OCI-LY3 (cell line): Measurements from ENCODE around the gene PCDHA7.
"Not testable (repeated sequence)": the region's sequence is repeated elsewhere in the genome, so short reads cannot be mapped to it uniquely, and the experiment has no call there.

Experiments used
- H2AFZ ChIP-seq: fragments of 200-600, 300-600 bp; shearing (Covaris generic); 2 replicates; pipeline ENCODE4 v1.6.0; 2014; ENCODE audit warnings: antibody characterized with exemption, low read depth, low read length
- H3K27ac ChIP-seq: fragments of 200-600, 300-600 bp; sonication (generic); 2 replicates; pipeline ENCODE4 v1.5.1; 2014; ENCODE audit warnings: mild to moderate bottlenecking, low read length, moderate library complexity, mixed read lengths
- H3K27me3 ChIP-seq: fragments of 200-600, 300-600 bp; sonication (generic); 2 replicates; pipeline ENCODE4 v1.6.1; 2014; ENCODE audit warnings: low read depth, low read length, mixed read lengths
- H3K36me3 ChIP-seq: fragments of 200-600, 300-600 bp; sonication (generic); replicated peaks from 2 replicates; pipeline ENCODE3; 2014; ENCODE audit warnings: low read depth, low read length, mixed read lengths
- H3K4me1 ChIP-seq: fragments of 300-600, 200-600 bp; sonication (generic); 2 replicates; pipeline ENCODE4 v1.6.1; 2014; ENCODE audit warnings: low read length, mixed read lengths
- H3K4me2 ChIP-seq: fragments of 200-600, 300-600 bp; sonication (generic); 2 replicates; pipeline ENCODE4 v1.6.1; 2014; ENCODE audit warnings: low read length, mixed read lengths
- H3K4me3 ChIP-seq: fragments of 300-600, 200-600 bp; sonication (generic); 2 replicates; pipeline ENCODE4 v1.5.1; 2014; ENCODE audit warnings: antibody characterized with exemption, mild to moderate bottlenecking, low read length, moderate library complexity
- H3K79me2 ChIP-seq: fragments of 300-600, 200-600 bp; shearing (Covaris generic); 2 replicates; pipeline ENCODE4 v1.6.1; 2014; ENCODE audit warnings: mild to moderate bottlenecking, low read length, mixed read lengths
- H3K9ac ChIP-seq: fragments of 300-600, 200-600 bp; shearing (Covaris generic); 2 replicates; pipeline ENCODE4 v1.6.0; 2014; ENCODE audit warnings: mild to moderate bottlenecking, low read length, moderate library complexity
- H3K9me3 ChIP-seq: fragments of 200-600, 300-600 bp; shearing (Covaris generic); 2 replicates; pipeline ENCODE4 v1.6.1; 2014; ENCODE audit warnings: low read length, mixed read lengths; ENCODE audit not compliant: insufficient read depth
- H4K20me1 ChIP-seq: fragments of 200-600, 300-600 bp; sonication (generic); 2 replicates; pipeline ENCODE4 v1.6.1; 2016; ENCODE audit warnings: low read length, mixed read lengths; ENCODE audit not compliant: insufficient read depth
- CTCF ChIP-seq: fragments of 200-600, 300-600 bp; sonication (generic); IDR thresholded peaks from 2 replicates; pipeline ENCODE4 v1.5.1; 2014; ENCODE audit warnings: antibody characterized with exemption, low read length, low read depth
- EZH2phosphoT487 ChIP-seq: fragments of 200-600 bp; shearing (Covaris generic); IDR thresholded peaks from 2 replicates; pipeline ENCODE4 v1.6.1; 2018; ENCODE audit warnings: antibody characterized with exemption, mixed run types, low read depth

The PCDHA7 gene

GRCh38 chr5:140835622-140836510 lies 1.8 kb downstream of the PCDHA7 start:
- no peak overlapping the region for H3K9ac ChIP-seq
- H3K9me3 ChIP-seq = no peaks in the 10 kb centered on the region
- H3K4me3 ChIP-seq = no peak overlapping the region
- H3K36me3 ChIP-seq = no peaks in the 10 kb centered on the region
- no peak overlapping the region for H3K27ac ChIP-seq
- no peak overlapping the region for H3K4me2 ChIP-seq
- H3K4me1 ChIP-seq = no peaks in the 10 kb centered on the region
- no peaks in the 10 kb centered on the region for H3K79me2 ChIP-seq
- no peak for TF ChIP-seq EZH2phosphoT487
- no peak for TF ChIP-seq CTCF
- H3K27me3 ChIP-seq = no peaks in the 10 kb centered on the region
- H4K20me1 ChIP-seq = no peaks in the 10 kb centered on the region
- no peak overlapping the region for H2AFZ ChIP-seq

- Histone ChIP-seq H3K9me3 (no peaks in the 10 kb centered on the region), H2AFZ (no peak within 1 kb of the TSS), H3K27ac (no peak within 1 kb of the TSS), H4K20me1 (no peaks in the 10 kb centered on the region), H3K79me2 (no peaks in the 10 kb centered on the region), H3K36me3 (no peaks in the 10 kb centered on the region), H3K4me2 (no peak within 1 kb of the TSS), H3K4me3 (no peak within 1 kb of the TSS), H3K4me1 (no peaks in the 10 kb centered on the region), H3K27me3 (no peaks in the 10 kb centered on the region), H3K9ac (no peak within 1 kb of the TSS)
- TF ChIP-seq CTCF (peak; percentile 20), EZH2phosphoT487 (no peak)
These were observed 7.2 kb downstream of the PCDHA7 start, which contains the start of gene PCDHA8 for GRCh38 chr5:140840978-140841962. PCDHA8 (plus strand) TSS chr5:140841187; CDS start chr5:140841322, 135 bp downstream.

- Histone ChIP-seq H3K79me2 (no peaks in the 10 kb centered on the region), H4K20me1 (no peaks in the 10 kb centered on the region), H3K27ac (no peak overlapping the region), H3K9ac (no peak overlapping the region), H2AFZ (no peak overlapping the region), H3K9me3 (no peaks in the 10 kb centered on the region), H3K27me3 (no peaks in the 10 kb centered on the region), H3K4me2 (no peak overlapping the region), H3K4me1 (no peaks in the 10 kb centered on the region), H3K4me3 (no peak overlapping the region), H3K36me3 (no peaks in the 10 kb centered on the region)
- TF ChIP-seq CTCF = no peak
These were observed 9.0 kb downstream of the PCDHA7 start for GRCh38 chr5:140842798-140843733.

- H3K4me3 ChIP-seq, H2AFZ ChIP-seq, H3K4me2 ChIP-seq, H3K36me3 ChIP-seq, H3K4me1 ChIP-seq, H3K79me2 ChIP-seq, H3K9ac ChIP-seq, H4K20me1 ChIP-seq, H3K27ac ChIP-seq, H3K27me3 ChIP-seq, H3K9me3 ChIP-seq: not testable (repeated sequence)
These were observed 14.4 kb downstream of the PCDHA7 start, which contains the start of gene PCDHA9 for GRCh38 chr5:140848139-140849102. PCDHA9 (plus strand) TSS chr5:140848382; CDS start chr5:140848496, 114 bp downstream.

- H3K79me2 ChIP-seq, H3K27ac ChIP-seq, H3K9me3 ChIP-seq, H3K4me3 ChIP-seq, H3K4me2 ChIP-seq, H4K20me1 ChIP-seq, H3K4me1 ChIP-seq, H3K27me3 ChIP-seq, H3K36me3 ChIP-seq, H2AFZ ChIP-seq, H3K9ac ChIP-seq: not testable (repeated sequence)
These were observed 16.0 kb downstream of the PCDHA7 start for GRCh38 chr5:140849831-140850634.
